ENCODE results near the gene TRIM75. TPM values are rescaled to one million over a fixed set of nuclear protein-coding genes. Genes with fewer than 3 reads are reported as not detected.

TRIM75 gene
- total RNA-seq, 4 donors from 2014 or later: not detected

- Histone ChIP-seq H3K27me3 (no peaks in the 10 kb centered on the region), H3K9me3 (no peaks in the 10 kb centered on the region), H3K4me1 (no peaks in the 10 kb centered on the region), H3K27ac (no peak overlapping the region), H3K36me3 (no peaks in the 10 kb centered on the region), H3K4me3 (no peak overlapping the region)
- intact Hi-C loops (cut with DNase I; ENCODE audit: low total_unique reads) (no loop called here), in situ Hi-C loops (cut with MboI; ENCODE audit: low pct_ligation_motif_present in 1 of 4, low pct_unique_long_range_greater_than_20kb in 1 of 4, low sequenced_read_pairs in 3 of 4) (no loop called here)
- no peak for TF ChIP-seq POLR2A (IDR thresholded peaks at IDR 0.05)
- no peak for TF ChIP-seq POLR2AphosphoS5 (IDR thresholded peaks at IDR 0.05)
- no peak for TF ChIP-seq EP300 (IDR thresholded peaks at IDR 0.05; ENCODE audit: low read depth)
- 76 to 83% methylated on average over 5 of the region's 5 CpGs for WGBS, 2 donors (ENCODE audit: low coverage in 1 of 2)
- no peak for DNase-seq
Observed at GRCh38 chr4:165009493-165010227, 44.0 kb upstream of the TRIM75 start.

DNA sequence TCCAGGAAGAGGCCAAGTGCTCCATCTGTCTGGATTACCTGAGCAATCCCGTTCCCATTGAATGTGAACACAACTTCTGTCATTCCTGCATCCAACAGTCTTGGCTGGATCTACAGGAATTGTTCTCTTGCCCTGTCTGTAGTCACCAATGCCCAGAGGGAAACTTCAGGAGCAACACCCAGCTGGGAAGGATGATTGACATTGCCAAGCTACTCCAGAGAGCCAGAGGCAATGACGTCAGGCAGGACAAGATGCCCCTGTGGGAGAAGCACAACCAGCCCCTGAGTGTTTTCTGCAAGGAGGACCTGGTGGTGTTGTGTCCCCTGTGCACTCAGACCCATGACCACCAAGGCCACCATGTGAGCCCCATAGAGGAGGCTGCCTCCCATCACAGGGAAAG, 43.2 kb upstream of the TRIM75 start:
- Histone ChIP-seq H3K4me1 (no peaks in the 10 kb centered on the region), H3K36me3 (no peaks in the 10 kb centered on the region), H3K27me3 (no peaks in the 10 kb centered on the region), H3K27ac (no peak overlapping the region), H3K4me3 (no peak overlapping the region), H3K9me3 (no peaks in the 10 kb centered on the region)
- 81% methylated on average over 2 of the region's 2 CpGs; no CpG with 5 or more reads in 1 of the 2 donors for WGBS, 2 donors (ENCODE audit: low coverage in 1 of 2)
- intact Hi-C loops (cut with DNase I; ENCODE audit: low total_unique reads): no loop called here
- TF ChIP-seq POLR2A (IDR thresholded peaks at IDR 0.05): no peak
- no peak for TF ChIP-seq POLR2AphosphoS5 (IDR thresholded peaks at IDR 0.05)
- TF ChIP-seq CTCF (IDR thresholded peaks at IDR 0.05): no peak
- no peak for TF ChIP-seq EP300 (IDR thresholded peaks at IDR 0.05; ENCODE audit: low read depth)
- in situ Hi-C loops (cut with MboI; ENCODE audit: low pct_ligation_motif_present in 1 of 4, low pct_unique_long_range_greater_than_20kb in 1 of 4, low sequenced_read_pairs in 3 of 4): no loop called here
- no peak for DNase-seq

- H3K4me1 ChIP-seq: no peaks in the 10 kb centered on the region
- no peaks in the 10 kb centered on the region for H3K27me3 ChIP-seq
- TF ChIP-seq POLR2A (IDR thresholded peaks at IDR 0.05) (no peak), EP300 (IDR thresholded peaks at IDR 0.05; ENCODE audit: low read depth) (no peak), POLR2AphosphoS5 (IDR thresholded peaks at IDR 0.05) (no peak), CTCF (IDR thresholded peaks at IDR 0.05) (no peak)
- no peak for DNase-seq
- no peak overlapping the region for H3K27ac ChIP-seq
- 82 to 83% methylated on average over 4 to 8 of the region's 8 CpGs for WGBS, 2 donors (ENCODE audit: low coverage in 1 of 2)
- no peaks in the 10 kb centered on the region for H3K9me3 ChIP-seq
- H3K36me3 ChIP-seq: no peaks in the 10 kb centered on the region
- in situ Hi-C loops (cut with MboI; ENCODE audit: low pct_ligation_motif_present in 1 of 4, low pct_unique_long_range_greater_than_20kb in 1 of 4, low sequenced_read_pairs in 3 of 4): no loop called here
- intact Hi-C loops (cut with DNase I; ENCODE audit: low total_unique reads): no loop called here
- no peak overlapping the region for H3K4me3 ChIP-seq
Observed at GRCh38 chr4:165010991-165011390, 42.7 kb upstream of the TRIM75 start.

DNA sequence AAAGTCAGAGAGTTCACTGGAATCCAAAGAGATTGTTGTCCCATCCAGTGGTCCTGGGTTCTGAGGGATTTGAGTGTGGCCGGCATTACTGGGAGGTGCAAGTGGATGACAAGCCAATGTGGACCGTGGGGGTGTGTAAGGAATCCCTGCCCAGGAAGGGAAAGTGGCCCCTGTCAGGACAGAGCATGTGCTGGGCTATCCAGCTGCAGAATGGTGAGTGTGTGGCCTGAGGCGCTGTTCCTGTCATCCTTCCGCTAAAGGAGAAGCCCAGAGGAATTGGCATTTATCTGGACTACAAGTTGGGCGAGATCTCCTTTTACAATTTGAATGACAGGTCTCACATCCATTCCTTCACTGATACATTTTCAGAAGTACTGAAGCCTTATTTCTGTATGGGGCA, 42.3 kb upstream of the TRIM75 start:
- Histone ChIP-seq H3K4me1 (no peaks in the 10 kb centered on the region), H3K27ac (no peak overlapping the region), H3K4me3 (no peak overlapping the region), H3K9me3 (no peaks in the 10 kb centered on the region), H3K27me3 (no peaks in the 10 kb centered on the region), H3K36me3 (no peaks in the 10 kb centered on the region)
- in situ Hi-C loops (cut with MboI; ENCODE audit: low pct_ligation_motif_present in 1 of 4, low pct_unique_long_range_greater_than_20kb in 1 of 4, low sequenced_read_pairs in 3 of 4) (no loop called here), intact Hi-C loops (cut with DNase I; ENCODE audit: low total_unique reads) (no loop called here)
- TF ChIP-seq POLR2A (IDR thresholded peaks at IDR 0.05) (no peak), CTCF (IDR thresholded peaks at IDR 0.05) (no peak), EP300 (IDR thresholded peaks at IDR 0.05; ENCODE audit: low read depth) (no peak), POLR2AphosphoS5 (IDR thresholded peaks at IDR 0.05) (no peak)
- 82 to 94% methylated on average over 3 to 5 of the region's 5 CpGs for WGBS, 2 donors (ENCODE audit: low coverage in 1 of 2)
- DNase-seq: no peak

GRCh38 chr4:165013691-165014090, 40.0 kb upstream of the TRIM75 start:
- Histone ChIP-seq H3K36me3 (no peaks in the 10 kb centered on the region), H3K27ac (no peak overlapping the region), H3K4me1 (no peaks in the 10 kb centered on the region), H3K9me3 (no peaks in the 10 kb centered on the region), H3K4me3 (no peak overlapping the region), H3K27me3 (no peaks in the 10 kb centered on the region)
- intact Hi-C loops (cut with DNase I; ENCODE audit: low total_unique reads): no loop called here
- in situ Hi-C loops (cut with MboI; ENCODE audit: low pct_ligation_motif_present in 1 of 4, low pct_unique_long_range_greater_than_20kb in 1 of 4, low sequenced_read_pairs in 3 of 4): no loop called here
- no peak for DNase-seq
- TF ChIP-seq CTCF (IDR thresholded peaks at IDR 0.05): no peak
- no peak for TF ChIP-seq POLR2A (IDR thresholded peaks at IDR 0.05)
- TF ChIP-seq EP300 (IDR thresholded peaks at IDR 0.05; ENCODE audit: low read depth): no peak
- TF ChIP-seq POLR2AphosphoS5 (IDR thresholded peaks at IDR 0.05): no peak

Measured in transverse colon (tissue), 4 donors.